B cell (primary cell): ENCODE measurements around the gene TSFM.

Experiments
- EZH2 ChIP-seq: IDR thresholded peaks from 2 replicates; pipeline ENCODE4 v1.6.1; 2012; ENCODE audit warnings: borderline replicate concordance, low read depth, mild to moderate bottlenecking, moderate library complexity, low read length; ENCODE audit not compliant: insufficient read depth, poor library complexity, severe bottlenecking
- TF ChIP-seq, protein P1 (sequence below): fragments of 200-600 bp; IDR thresholded peaks from one replicate; pipeline ENCODE4 v1.8.0; 2022; ENCODE audit warnings: antibody characterized with exemption, mild to moderate bottlenecking

DNA sequence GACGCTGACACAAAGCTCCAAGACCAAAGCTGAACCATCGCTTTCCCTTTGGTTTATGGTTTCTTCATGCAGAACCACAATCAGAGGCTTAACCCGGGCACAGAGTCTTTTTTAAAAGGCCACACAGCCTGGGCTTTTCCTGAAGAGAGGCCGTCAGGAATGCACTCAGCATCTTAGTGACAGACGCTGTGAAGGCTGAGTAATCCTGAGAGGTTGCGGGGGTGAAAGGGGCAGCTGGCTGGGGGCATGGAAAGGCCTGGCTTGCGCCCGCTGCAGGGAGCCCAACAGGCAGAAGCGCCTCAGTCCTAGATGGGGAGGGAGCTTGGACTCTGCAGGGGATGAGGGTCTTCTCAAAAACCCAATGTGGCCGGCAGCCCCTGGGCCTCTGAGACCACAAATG, 50.4 kb downstream of the TSFM start:
- TF ChIP-seq, protein P1, sequence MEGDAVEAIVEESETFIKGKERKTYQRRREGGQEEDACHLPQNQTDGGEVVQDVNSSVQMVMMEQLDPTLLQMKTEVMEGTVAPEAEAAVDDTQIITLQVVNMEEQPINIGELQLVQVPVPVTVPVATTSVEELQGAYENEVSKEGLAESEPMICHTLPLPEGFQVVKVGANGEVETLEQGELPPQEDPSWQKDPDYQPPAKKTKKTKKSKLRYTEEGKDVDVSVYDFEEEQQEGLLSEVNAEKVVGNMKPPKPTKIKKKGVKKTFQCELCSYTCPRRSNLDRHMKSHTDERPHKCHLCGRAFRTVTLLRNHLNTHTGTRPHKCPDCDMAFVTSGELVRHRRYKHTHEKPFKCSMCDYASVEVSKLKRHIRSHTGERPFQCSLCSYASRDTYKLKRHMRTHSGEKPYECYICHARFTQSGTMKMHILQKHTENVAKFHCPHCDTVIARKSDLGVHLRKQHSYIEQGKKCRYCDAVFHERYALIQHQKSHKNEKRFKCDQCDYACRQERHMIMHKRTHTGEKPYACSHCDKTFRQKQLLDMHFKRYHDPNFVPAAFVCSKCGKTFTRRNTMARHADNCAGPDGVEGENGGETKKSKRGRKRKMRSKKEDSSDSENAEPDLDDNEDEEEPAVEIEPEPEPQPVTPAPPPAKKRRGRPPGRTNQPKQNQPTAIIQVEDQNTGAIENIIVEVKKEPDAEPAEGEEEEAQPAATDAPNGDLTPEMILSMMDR = no peak
- no peak for TF ChIP-seq EZH2
